HUDEP-2 (cell line): ENCODE measurements around the gene MAP3K10.

Experiments used
- DNase-seq, 76 experiments: peaks; one replicate each; lab custom pipeline; 2025; ENCODE audit not compliant: unreplicated experiment in 76 of 76; lab: John Stamatoyannopoulos, UW

MAP3K10 gene

DNA sequence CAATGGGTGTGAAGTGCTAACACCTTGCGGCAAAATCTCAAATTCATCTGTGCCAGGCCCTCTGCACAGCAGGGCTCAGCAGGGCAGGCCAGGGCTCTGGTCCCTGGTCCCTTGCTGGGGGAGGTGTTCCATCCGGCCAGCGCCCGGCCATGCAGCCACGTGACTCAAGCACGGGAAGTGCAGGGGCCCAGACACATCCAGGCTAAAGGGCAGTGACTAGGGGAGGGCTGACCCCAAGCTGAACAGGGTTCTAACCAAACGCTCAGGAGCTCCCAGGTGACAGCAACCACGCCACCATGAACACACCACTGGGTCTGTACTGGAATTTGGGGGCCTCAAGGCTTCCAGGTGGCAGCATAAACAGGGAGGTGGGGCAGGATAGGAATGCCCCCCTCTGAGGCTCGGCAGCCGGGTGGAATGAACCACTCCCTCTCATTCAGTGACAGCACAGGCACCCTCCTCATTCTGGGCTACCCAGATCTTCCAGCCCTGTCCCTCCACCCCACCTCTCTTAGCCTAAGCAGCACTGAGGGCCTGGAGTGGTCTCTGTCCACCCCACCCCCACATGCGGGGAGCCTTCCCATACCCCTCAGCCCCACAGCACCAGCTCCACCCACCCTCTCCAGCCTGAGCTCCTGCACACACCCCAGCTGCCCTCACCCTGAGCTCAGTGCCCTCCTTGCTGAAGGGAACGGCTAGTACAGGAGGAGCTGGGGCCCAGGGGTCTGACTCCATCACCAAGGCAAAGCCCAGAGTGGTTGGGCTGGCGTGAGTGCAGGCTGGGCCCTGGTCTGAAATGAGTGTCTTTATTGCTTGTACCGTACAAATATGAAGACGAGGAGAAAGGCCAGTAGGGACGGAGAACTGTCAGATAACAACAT, 40.6 kb downstream of the MAP3K10 start:
- DNase-seq, result no peak

DNA sequence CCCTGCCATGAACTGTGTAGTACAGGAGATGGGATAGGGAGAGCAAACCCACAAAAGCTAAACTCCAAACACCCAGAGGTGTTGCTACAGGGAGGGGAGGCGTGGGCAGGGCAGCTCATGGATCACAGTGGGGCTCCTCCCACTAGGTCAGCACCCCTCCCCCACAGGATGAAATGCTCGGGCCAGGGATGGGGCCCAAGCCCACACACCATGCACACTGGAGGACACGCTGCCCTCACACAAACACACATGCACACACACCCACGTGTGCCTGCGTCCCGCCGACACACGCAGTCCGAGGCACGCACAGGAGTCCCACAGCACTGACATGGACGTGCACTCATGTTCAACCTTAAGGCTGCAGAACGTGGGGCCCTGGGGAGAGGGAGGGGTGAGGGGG, 41.3 kb downstream of the MAP3K10 start:
- DNase-seq, result no peak

- no peak for DNase-seq
Observed at GRCh38 chr19:40232949-40233810, 42.0 kb downstream of the MAP3K10 start.

- no peak for DNase-seq
Observed at GRCh38 chr19:40233811-40234389, 42.7 kb downstream of the MAP3K10 start.

- DNase-seq, result no peak
Observed at GRCh38 chr19:40234429-40235237, 43.4 kb downstream of the MAP3K10 start.

- no peak for DNase-seq
Observed at GRCh38 chr19:40235238-40236025, 44.2 kb downstream of the MAP3K10 start.

DNA sequence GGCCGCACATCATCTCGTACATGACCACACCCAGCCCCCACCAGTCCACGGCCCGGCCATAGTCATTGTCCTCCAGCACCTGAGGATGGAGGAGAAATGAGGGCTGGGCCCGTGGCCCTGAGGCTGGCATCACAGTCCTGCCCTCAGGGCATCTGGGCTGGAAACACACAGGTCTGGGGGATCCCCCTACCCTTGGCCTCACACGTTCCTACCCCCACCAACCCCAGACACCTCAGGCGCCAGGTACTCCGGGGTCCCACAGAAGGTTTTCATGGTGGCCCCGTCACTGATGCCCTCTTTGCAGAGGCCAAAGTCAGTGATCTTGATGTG, 44.8 kb downstream of the MAP3K10 start:
- no peak for DNase-seq

DNA sequence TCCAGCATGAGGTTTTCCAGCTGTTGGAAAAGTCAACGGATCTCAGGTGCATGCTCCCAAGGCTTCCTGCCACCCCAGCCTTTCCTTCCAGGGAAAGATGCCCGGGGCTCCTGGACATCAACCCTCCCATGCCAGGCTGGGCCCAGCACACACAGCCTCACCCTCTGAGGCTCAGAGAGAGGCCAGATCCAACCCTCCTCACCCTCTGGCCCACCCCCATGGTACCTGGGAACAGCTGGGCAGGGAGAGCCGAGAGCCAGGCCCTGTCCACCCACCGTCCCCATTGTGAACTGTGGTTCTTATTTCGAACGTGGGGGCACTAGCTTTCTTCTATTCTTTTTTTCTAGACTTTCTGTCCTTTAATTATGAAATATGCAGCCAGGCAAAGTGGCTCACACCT, 45.1 kb downstream of the MAP3K10 start:
- DNase-seq, result no peak

DNA sequence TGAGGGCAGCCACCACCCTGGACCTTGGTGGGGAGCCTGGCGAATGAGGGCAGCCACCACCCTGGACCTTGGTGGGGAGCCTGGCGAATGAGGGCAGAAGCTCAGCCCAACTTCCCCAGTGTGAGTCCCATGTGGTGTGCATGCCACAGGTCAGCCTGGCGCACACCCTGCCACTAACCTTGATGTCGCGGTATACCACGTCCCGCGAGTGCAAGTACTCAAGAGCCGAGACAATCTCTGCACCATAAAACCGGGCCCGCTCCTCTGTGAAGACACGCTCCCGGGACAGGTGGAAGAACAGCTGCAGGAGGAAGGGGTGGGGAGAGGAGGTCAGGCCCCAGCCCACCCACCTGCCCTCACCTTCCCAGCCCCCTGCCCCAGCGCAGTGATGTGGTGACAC, 46.6 kb downstream of the MAP3K10 start:
- no peak for DNase-seq

GRCh38 chr19:40238775-40239174, 47.5 kb downstream of the MAP3K10 start:
- DNase-seq, result no peak

DNA sequence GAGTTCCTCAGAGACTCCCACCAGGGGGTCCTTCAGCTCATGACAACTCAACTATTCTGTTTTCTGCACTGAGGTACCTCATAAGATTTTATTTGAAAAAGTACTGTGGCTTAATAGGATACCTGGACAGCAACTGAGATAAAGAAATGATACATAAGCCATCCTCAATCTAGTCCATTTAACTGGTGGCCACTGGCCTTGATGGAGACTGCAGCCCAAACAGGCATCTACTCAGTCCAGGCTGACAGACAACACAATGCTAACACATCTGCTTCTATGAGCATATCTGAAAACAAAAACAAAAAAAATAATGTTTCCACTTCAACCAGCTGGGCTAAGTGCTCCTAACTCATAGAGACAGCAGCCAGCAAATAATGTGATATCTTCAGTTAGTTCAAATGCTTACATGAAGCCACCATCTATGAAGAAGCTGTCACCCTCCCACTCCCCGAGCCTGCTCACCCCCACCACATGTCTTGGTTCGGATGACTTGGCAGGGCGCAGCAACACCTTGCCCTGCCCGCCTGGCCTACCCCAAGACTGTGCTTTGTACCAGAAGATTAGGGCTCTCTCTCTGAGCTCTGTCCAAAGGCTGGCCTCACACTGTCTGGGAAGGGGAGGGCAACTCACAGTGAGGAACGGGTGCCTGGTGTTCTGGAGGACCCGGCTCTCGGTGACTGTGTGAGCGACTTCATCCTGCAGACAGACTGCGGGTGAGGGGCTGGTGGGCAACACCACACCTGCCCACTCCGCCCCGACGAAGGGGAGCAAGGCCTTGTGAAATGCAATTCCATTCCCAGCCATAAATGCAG, 48.4 kb downstream of the MAP3K10 start:
- no peak for DNase-seq

- no peak for DNase-seq
Observed at GRCh38 chr19:40240332-40240731, 49.1 kb downstream of the MAP3K10 start.

GRCh38 chr19:40241125-40241808, 50.0 kb downstream of the MAP3K10 start:
- DNase-seq, result no peak

DNA sequence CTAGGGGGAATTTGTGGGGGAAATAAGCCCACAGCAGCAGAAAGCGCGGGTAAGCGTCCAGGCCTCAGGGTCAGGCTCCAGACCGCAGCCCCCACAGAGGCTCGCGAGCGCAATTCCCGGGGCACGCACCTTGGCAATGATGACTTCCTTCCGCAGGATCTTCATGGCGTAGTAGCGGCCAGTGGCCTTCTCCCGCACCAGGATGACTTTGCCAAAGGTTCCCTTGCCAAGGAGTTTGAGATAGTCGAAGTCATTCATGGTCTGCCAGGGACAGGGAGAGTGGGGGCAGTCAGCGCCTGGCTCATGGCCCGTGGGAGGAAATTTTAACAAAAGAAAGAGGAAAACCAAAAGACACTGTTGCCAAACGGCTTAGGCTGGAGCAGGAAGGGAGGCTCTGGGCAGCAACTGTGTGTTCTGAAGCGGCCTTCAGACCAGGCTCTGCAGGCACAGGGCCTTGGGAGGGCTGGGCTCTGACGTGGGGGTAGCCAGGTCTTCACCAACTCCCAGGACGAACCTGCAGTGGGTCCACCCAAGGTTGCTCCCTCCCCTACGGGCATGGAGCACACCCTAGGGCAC, 50.7 kb downstream of the MAP3K10 start:
- no peak for DNase-seq

GRCh38 chr19:40242480-40242879, 51.3 kb downstream of the MAP3K10 start:
- no peak for DNase-seq

- DNase-seq, result no peak
Observed at GRCh38 chr19:40243181-40243580, 52.0 kb downstream of the MAP3K10 start.

DNA sequence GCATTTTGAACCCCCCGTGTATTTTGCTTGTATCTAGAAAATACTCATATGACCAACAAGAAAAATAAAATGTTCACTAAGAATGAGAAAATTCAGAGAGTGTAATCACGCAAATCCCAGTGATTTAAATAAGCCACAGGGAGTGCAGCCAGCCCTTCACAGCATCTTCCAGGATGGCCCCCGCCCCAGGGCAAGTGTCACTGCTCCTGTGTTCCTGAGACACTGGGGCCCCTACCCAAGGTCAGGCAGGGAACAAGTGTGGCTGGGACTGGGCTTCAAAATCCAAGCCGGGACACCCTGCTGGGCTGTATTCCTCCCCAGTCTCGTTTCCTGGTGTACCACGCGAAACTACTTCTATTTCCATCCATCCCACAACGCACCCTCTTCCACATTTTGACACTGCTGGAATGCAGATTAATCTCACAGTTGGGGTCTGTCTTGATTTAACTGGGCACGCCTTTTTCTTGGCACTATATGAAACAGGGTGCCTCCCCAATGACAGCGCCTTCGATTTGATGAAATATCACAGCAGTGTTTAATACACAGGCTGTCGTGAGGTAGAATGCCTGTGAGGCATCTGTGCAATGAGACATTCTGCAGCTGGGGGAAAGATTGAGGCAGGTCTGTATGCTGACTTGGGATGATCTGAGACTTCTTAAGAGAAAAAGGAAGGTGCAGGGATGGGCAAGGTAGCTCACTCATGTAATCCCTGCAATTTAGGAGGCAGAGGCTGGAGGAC, 53.5 kb downstream of the MAP3K10 start:
- no peak for DNase-seq
